Activated T-cell treated with anti-CD3 and anti-CD28 coated beads, Interleukin-2, amount 50 U/mL, for 24 hours (primary cell): Measurements from ENCODE around the gene MEGF11.
A peak's percentile ranks its signal among the peaks of the same experiment; 100 is the strongest.

Experiments
- DNase-seq: peaks from one replicate; pipeline ENCODE4 v3.0.0-alpha.2; 2020
- H3K27ac Mint-ChIP-seq: 2 replicates; pipeline ENCODE4 v1.8.0; 2020; ENCODE audit warnings: mild to moderate bottlenecking, mixed read lengths
- H3K27me3 Mint-ChIP-seq: 2 replicates; pipeline ENCODE4 v1.8.0; 2020; ENCODE audit warnings: mixed read lengths
- H3K36me3 Mint-ChIP-seq: 2 replicates; pipeline ENCODE4 v1.8.0; 2020; ENCODE audit warnings: low read depth, mixed read lengths
- H3K4me1 Mint-ChIP-seq: 2 replicates; pipeline ENCODE4 v1.8.0; 2020; ENCODE audit warnings: low read depth, mixed read lengths
- H3K4me3 Mint-ChIP-seq: 2 replicates; pipeline ENCODE4 v1.8.0; 2020; ENCODE audit warnings: mild to moderate bottlenecking, moderate library complexity, mixed read lengths
- H3K9me3 Mint-ChIP-seq: 2 replicates; pipeline ENCODE4 v1.8.0; 2020; ENCODE audit warnings: mixed read lengths

The MEGF11 gene

DNA sequence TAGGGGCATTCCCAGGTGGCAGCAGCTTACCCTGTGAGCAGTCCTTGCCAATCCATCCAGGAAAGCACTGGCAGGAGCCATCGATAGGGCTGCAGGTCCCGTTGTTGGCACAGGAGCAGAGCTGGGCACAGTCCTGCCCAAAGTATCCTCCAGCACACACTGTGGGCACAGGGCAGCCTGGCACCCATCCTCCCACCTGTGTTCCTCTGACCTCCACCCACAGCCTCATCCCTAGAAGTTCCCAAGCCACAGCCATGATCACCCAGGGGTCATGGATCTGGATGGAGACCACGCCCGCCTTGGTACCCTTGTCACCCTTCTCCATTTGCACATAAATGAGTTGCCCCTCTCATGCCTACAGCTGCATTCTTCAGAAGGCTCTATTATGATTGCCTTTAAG is 335.6 kb downstream of the MEGF11 start:
- H3K27ac Mint-ChIP-seq, result peak overlapping the region; percentile 78
- H3K9me3 Mint-ChIP-seq, result no peaks in the 10 kb centered on the region
- no peaks in the 10 kb centered on the region for H3K36me3 Mint-ChIP-seq
- H3K4me3 Mint-ChIP-seq, result no peak overlapping the region
- no peaks in the 10 kb centered on the region for H3K27me3 Mint-ChIP-seq
- no peak for DNase-seq
- H3K4me1 Mint-ChIP-seq, result peaks cover 28% of the 10 kb centered on the region

GRCh38 chr15:65917407-65917756 is 336.2 kb downstream of the MEGF11 start:
- H3K4me1 Mint-ChIP-seq, result peaks cover 28% of the 10 kb centered on the region
- no peaks in the 10 kb centered on the region for H3K27me3 Mint-ChIP-seq
- H3K9me3 Mint-ChIP-seq, result no peaks in the 10 kb centered on the region
- H3K4me3 Mint-ChIP-seq, result no peak overlapping the region
- H3K36me3 Mint-ChIP-seq, result no peaks in the 10 kb centered on the region
- peak overlapping the region; percentile 78 for H3K27ac Mint-ChIP-seq
- no peak for DNase-seq

GRCh38 chr15:65916664-65917406 is 336.7 kb downstream of the MEGF11 start:
- DNase-seq, result peak; percentile 39

DNA sequence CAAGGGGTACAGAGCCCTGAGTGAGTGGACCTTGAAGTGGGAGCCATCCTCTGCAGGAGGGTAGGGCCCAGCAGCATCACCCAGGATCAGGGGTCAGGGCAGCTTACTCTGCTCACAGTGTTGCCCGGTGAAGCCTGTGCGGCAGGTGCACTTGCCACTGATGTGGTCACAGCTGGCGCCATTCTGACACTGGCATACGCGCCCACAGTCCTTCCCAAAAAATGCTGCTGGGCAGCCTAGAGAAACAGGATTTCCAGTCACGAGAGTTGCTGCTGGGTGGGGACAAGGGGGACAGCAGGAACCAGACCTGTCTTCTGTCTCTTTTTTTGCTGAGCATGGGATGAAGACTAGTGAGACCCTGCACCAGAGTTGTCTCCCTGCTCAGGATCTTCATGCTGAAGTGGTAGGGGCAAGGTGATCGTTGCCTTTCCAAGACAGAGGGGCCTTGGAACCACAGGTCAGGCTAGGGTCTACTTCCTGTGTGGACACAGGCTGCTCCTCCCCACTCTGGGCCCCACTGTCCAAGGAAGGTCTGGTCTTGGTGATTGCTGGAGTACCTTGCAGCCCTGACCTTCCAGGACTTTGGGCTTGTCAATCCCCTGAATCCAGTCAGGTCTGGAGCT is 337.4 kb downstream of the MEGF11 start:
- H3K9me3 Mint-ChIP-seq, result no peaks in the 10 kb centered on the region
- H3K4me1 Mint-ChIP-seq, result peaks cover 28% of the 10 kb centered on the region
- no peak for DNase-seq
- no peaks in the 10 kb centered on the region for H3K27me3 Mint-ChIP-seq
- H3K27ac Mint-ChIP-seq, result no peak overlapping the region
- H3K36me3 Mint-ChIP-seq, result no peaks in the 10 kb centered on the region
- no peak overlapping the region for H3K4me3 Mint-ChIP-seq

More at GRCh38 chr15:65916664-65917406, 336.7 kb downstream of the MEGF11 start:
- H3K4me1 Mint-ChIP-seq, result peaks cover 28% of the 10 kb centered on the region
- no peaks in the 10 kb centered on the region for H3K27me3 Mint-ChIP-seq
- no peaks in the 10 kb centered on the region for H3K36me3 Mint-ChIP-seq
- H3K27ac Mint-ChIP-seq, result peak overlapping the region; percentile 78
- H3K9me3 Mint-ChIP-seq, result no peaks in the 10 kb centered on the region
- no peak overlapping the region for H3K4me3 Mint-ChIP-seq

GRCh38 chr15:65914981-65915925 is 338.3 kb downstream of the MEGF11 start:
- Mint-ChIP-seq H3K27me3 (no peaks in the 10 kb centered on the region), H3K9me3 (no peaks in the 10 kb centered on the region), H3K4me3 (no peak overlapping the region), H3K27ac (peak overlapping the region; percentile 15), H3K4me1 (peaks cover 28% of the 10 kb centered on the region), H3K36me3 (peaks cover 1% of the 10 kb centered on the region)
- no peak for DNase-seq

DNA sequence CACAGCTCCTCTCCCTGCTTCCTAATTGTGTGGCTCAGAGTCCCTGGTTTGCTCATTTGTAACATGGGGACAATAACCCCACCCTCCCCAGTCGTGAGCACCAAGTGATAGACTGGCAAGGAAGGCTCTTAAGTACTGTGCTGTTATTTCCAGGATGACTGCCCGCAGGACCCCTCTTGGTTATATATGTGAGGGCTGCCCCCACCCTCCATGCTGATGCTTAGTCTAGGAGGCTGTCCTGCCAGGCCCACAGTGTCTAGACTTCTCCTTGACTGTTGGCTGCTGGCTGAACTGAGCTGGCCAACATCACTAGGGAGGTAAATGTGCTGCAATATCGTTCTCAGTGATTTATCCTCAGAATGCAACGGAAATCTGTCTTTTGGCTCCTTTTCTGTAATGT is 339.2 kb downstream of the MEGF11 start:
- no peaks in the 10 kb centered on the region for H3K9me3 Mint-ChIP-seq
- peaks cover 7% of the 10 kb centered on the region for H3K36me3 Mint-ChIP-seq
- H3K4me3 Mint-ChIP-seq, result no peak overlapping the region
- no peak overlapping the region for H3K27ac Mint-ChIP-seq
- DNase-seq, result no peak
- H3K27me3 Mint-ChIP-seq, result no peaks in the 10 kb centered on the region
- peaks cover 28% of the 10 kb centered on the region for H3K4me1 Mint-ChIP-seq

DNA sequence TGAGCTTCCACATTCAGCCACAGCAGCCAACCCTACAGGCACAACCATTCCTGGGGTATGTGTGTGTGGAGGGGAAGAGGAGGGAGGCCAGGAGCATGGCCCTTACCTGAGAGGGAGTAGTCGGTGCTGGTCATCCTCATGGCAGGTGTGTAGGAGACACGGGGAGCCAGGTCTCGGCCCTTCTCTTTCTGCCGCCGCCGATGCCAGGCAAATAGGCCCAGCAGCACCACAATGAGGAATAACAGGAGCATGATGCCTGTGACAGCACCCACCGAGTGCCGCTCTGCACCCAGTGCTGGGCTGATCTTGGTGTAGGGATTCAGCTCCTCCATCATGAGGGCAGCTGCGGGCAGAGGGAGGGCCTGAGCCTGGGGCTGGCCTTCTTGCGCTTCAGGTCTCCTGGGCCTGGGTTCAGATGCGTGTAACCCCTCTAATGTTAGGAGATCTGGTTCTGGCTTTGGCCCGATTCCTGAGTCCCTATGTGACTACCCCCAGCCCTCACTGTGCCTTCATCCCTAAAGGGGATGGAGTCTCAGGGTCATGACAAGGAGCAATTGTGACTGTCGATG is 339.8 kb downstream of the MEGF11 start:
- H3K27ac Mint-ChIP-seq, result no peak overlapping the region
- H3K4me3 Mint-ChIP-seq, result no peak overlapping the region
- H3K4me1 Mint-ChIP-seq, result peaks cover 26% of the 10 kb centered on the region
- no peaks in the 10 kb centered on the region for H3K27me3 Mint-ChIP-seq
- no peak for DNase-seq
- peaks cover 9% of the 10 kb centered on the region for H3K36me3 Mint-ChIP-seq
- no peaks in the 10 kb centered on the region for H3K9me3 Mint-ChIP-seq

DNA sequence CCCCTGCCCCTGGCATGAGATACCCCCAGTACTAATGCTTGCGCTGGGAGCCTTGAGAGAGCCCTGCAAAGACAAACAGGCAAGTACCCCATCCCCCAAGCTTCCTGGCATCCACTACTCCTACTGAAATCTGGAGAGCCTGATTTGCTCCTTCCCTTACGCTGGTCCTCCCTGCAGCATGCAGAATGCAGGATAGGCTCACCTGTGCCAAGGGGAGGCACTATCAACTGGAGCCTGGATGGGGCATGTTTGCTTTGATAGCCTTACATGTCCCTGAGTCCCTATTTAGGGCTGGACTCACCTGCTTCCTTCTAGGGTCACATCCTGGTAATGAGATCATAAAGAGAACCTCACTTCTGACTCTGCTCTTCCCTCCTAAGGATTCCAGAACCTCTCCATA is 341.3 kb downstream of the MEGF11 start:
- Mint-ChIP-seq H3K36me3 (peaks cover 16% of the 10 kb centered on the region), H3K9me3 (no peaks in the 10 kb centered on the region), H3K4me3 (no peak overlapping the region), H3K27me3 (no peaks in the 10 kb centered on the region), H3K27ac (no peak overlapping the region), H3K4me1 (peaks cover 13% of the 10 kb centered on the region)
- no peak for DNase-seq

GRCh38 chr15:65910341-65910740 is 343.2 kb downstream of the MEGF11 start:
- Mint-ChIP-seq H3K9me3 (no peaks in the 10 kb centered on the region), H3K4me3 (no peak overlapping the region), H3K27me3 (no peaks in the 10 kb centered on the region), H3K4me1 (no peaks in the 10 kb centered on the region), H3K36me3 (peaks cover 31% of the 10 kb centered on the region), H3K27ac (no peak overlapping the region)
- DNase-seq, result no peak

DNA sequence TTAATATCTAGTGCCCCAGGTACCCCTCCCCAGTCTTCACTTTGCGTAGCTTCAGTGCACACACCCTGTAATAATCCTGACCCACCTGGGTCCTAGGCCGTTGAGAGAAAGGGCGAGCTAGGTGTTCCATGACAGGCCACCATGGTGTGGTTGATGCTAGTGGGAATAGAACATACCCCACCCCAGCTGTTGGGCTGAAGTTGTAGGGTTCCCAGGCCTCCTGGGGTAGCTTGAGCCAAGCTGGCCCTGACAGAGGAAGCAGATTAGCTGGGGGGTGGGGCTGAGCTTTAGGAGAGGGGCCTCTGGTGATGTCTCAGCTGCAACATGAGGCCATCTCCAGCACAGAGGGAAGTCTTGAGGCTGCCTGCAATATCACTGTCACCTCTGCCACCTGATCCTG is 343.7 kb downstream of the MEGF11 start:
- Mint-ChIP-seq H3K27ac (no peak overlapping the region), H3K9me3 (no peaks in the 10 kb centered on the region), H3K27me3 (no peaks in the 10 kb centered on the region), H3K4me3 (no peak overlapping the region), H3K36me3 (peaks cover 37% of the 10 kb centered on the region), H3K4me1 (no peaks in the 10 kb centered on the region)
- DNase-seq, result no peak

DNA sequence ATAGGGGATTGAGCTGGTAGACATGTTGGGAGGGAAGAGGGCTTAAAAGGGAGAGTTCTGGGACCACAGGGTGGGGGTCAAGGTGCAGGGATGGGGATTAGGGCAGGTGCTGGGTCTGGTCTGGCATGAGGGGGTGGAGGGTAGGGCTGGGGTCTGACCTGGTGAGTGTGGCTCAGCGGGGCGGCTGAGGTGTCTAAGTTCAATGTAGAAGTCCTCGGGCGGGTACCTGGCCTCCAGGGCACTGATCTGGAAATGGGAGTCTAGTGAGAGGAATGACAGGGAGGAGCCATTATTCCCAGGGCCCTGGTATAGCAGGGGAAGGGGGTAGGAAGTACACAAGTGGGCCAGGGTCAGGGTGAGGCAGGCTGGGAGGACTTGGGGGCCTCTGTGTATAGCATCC is 344.7 kb downstream of the MEGF11 start:
- Mint-ChIP-seq H3K27me3 (no peaks in the 10 kb centered on the region), H3K4me1 (no peaks in the 10 kb centered on the region), H3K4me3 (no peak overlapping the region), H3K27ac (no peak overlapping the region), H3K9me3 (no peaks in the 10 kb centered on the region), H3K36me3 (peaks cover 46% of the 10 kb centered on the region)
- DNase-seq, result no peak

DNA sequence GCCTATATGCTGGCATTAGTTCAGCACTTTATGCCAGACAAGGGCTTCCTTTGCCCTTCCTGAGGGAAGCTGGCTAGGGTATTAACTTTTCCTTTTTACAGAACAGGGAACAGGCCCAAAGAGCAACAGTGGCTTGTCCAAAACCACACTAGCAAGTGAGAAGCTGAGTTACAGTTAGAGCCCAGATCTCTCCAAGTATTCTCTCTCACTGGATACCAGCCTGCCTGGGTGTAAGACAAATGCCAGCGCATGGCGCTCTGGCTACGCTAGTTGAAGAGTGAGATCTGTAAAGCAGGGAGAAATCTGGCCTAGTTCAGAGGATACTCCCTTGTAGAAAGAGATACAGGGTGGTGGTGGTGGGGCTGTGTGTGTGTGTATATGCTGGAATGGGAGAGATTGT is 345.9 kb downstream of the MEGF11 start:
- Mint-ChIP-seq H3K4me3 (no peak overlapping the region), H3K27ac (no peak overlapping the region), H3K27me3 (no peaks in the 10 kb centered on the region), H3K4me1 (no peaks in the 10 kb centered on the region), H3K36me3 (peaks cover 51% of the 10 kb centered on the region), H3K9me3 (no peaks in the 10 kb centered on the region)
- DNase-seq, result no peak

- no peaks in the 10 kb centered on the region for H3K27me3 Mint-ChIP-seq
- no peak overlapping the region for H3K27ac Mint-ChIP-seq
- H3K4me1 Mint-ChIP-seq, result peaks cover 6% of the 10 kb centered on the region
- H3K36me3 Mint-ChIP-seq, result peaks cover 60% of the 10 kb centered on the region
- H3K9me3 Mint-ChIP-seq, result no peaks in the 10 kb centered on the region
- H3K4me3 Mint-ChIP-seq, result no peak overlapping the region
- DNase-seq, result no peak
These were observed 347.2 kb downstream of the MEGF11 start for GRCh38 chr15:65906396-65906795.

DNA sequence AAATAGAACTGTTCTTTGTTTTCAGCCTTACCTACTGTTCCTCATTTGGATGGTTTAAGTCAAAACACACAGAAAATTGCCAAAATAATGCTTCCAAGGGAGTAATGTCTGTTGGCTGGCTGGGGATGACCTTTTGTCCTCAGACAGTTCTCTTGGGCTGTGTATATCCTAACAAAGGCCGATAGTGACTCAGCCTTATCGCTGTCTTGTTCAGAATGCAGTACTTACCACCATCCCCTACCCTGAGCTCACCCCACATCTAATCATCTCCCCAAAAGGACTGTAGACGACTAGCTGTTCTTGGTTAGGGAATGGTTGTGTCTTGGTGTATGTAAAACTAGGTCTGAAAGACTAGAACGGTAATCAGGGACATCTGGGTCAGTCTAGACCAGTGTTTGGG is 349.2 kb downstream of the MEGF11 start:
- no peaks in the 10 kb centered on the region for H3K27me3 Mint-ChIP-seq
- H3K36me3 Mint-ChIP-seq, result peaks cover 72% of the 10 kb centered on the region
- H3K4me1 Mint-ChIP-seq, result peaks cover 6% of the 10 kb centered on the region
- DNase-seq, result no peak
- H3K27ac Mint-ChIP-seq, result no peak overlapping the region
- no peak overlapping the region for H3K4me3 Mint-ChIP-seq
- H3K9me3 Mint-ChIP-seq, result no peaks in the 10 kb centered on the region
